SJCRH30 (cell line): ENCODE measurements around the gene GSTA4. TPM values are rescaled to one million over a fixed set of nuclear protein-coding genes. Genes with fewer than 3 reads are reported as not detected.
"Not testable (repeated sequence)": the region's sequence is repeated elsewhere in the genome, so short reads cannot be mapped to it uniquely, and the experiment has no call there.

Source experiments
- DNase-seq, 2 experiments: peaks; one replicate each; pipeline ENCODE4 v3.0.0-alpha.2; 2015 to 2020
- H3K27ac ChIP-seq: fragments of 250-450 bp; sonication (Bioruptor Pico); 2 replicates; pipeline ENCODE4 v1.5.1; 2020; ENCODE audit warnings: mild to moderate bottlenecking, moderate library complexity
- H3K27me3 ChIP-seq: fragments of 250-450 bp; sonication (Bioruptor Pico); 2 replicates; pipeline ENCODE4 v1.5.1; 2020; ENCODE audit warnings: mild to moderate bottlenecking, moderate library complexity
- H3K36me3 ChIP-seq: fragments of 250-450 bp; sonication (Bioruptor Pico); 2 replicates; pipeline ENCODE4 v1.5.1; 2020; ENCODE audit warnings: mild to moderate bottlenecking, moderate library complexity
- H3K4me1 ChIP-seq: fragments of 250-450 bp; sonication (Bioruptor Pico); 2 replicates; pipeline ENCODE4 v1.5.1; 2020; ENCODE audit warnings: mild to moderate bottlenecking, moderate library complexity
- H3K4me3 ChIP-seq: fragments of 250-450 bp; sonication (Bioruptor Pico); 2 replicates; pipeline ENCODE4 v1.5.1; 2020; ENCODE audit warnings: mild to moderate bottlenecking, moderate library complexity
- H3K9me3 ChIP-seq: fragments of 250-450 bp; sonication (Bioruptor Pico); replicated peaks from 2 replicates; pipeline ENCODE4 v1.5.1; 2020; ENCODE audit warnings: mild to moderate bottlenecking, moderate library complexity
- total RNA-seq: library from RNA; depleted of rRNA; stranded (reverse); fragments of >200 nt; shearing (Covaris generic); gene quantifications from 2 replicates; pipeline ENCODE4 v1.2.3, GENCODE V29; 2014; rRNA removed

Gene GSTA4, protein sequence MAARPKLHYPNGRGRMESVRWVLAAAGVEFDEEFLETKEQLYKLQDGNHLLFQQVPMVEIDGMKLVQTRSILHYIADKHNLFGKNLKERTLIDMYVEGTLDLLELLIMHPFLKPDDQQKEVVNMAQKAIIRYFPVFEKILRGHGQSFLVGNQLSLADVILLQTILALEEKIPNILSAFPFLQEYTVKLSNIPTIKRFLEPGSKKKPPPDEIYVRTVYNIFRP
- 28.9 and 29.7 TPM in 2 replicates for total RNA-seq

DNA sequence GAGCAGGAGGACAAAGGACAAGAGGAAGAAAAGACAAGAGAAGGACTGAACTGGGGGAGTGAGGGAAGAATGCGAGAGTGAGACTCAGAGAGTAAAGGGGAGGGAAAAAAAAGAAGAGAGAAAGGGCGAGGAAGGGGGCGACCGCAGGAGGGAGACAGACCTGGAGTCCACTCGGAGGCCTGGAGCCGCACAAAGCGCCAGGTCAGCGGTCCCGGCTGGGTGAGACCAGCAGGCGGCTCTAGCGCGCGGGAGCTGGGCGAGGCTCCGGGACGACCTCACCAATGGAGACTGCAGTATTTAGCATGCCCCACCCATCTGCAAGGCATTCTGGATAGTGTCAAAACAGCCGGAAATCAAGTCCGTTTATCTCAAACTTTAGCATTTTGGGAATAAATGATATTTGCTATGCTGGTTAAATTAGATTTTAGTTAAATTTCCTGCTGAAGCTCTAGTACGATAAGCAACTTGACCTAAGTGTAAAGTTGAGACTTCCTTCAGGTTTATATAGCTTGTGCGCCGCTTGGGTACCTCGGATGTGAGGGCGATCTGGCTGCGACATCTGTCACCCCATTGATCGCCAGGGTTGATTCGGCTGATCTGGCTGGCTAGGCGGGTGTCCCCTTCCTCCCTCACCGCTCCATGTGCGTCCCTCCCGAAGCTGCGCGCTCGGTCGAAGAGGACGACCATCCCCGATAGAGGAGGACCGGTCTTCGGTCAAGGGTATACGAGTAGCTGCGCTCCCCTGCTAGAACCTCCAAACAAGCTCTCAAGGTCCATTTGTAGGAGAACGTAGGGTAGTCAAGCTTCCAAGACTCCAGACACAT is at the start of gene GSTA4:
Gene GSTA4 (minus strand): TSS at position 196 of the 824 bp plus-strand sequence. CDS start 1,041 bp downstream, outside the sequence.
- peak within 1 kb of the TSS; percentile 93 for H3K27ac ChIP-seq
- H3K4me3 ChIP-seq, result peak within 1 kb of the TSS; percentile 72
- not testable (repeated sequence) for H3K36me3 ChIP-seq, H3K9me3 ChIP-seq, H3K4me1 ChIP-seq, H3K27me3 ChIP-seq
- DNase-seq, result peak; percentile 95

DNA sequence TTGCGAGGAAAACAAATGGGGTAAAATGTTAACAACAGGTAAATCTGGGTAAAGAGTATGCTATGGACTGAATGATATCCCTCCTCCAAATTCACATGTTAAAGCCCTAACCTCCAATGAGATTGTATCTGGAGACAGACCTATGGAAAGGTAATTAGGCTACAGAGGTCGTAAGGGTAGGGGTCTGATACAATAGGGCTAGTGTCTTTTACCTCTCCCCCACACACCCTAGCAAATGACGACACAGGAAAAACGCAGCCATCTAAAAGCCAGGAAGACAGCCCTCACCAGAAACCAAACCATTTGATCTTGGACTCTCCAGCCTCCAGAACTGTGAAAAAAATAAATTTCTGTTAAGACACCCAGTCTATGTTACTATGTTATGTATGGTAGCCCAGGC is 49.5 kb upstream of the GSTA4 start:
- no peaks in the 10 kb centered on the region for H3K36me3 ChIP-seq
- no peaks in the 10 kb centered on the region for H3K27me3 ChIP-seq
- H3K4me3 ChIP-seq, result no peak overlapping the region
- DNase-seq, result no peak
- H3K4me1 ChIP-seq, result peaks cover 28% of the 10 kb centered on the region
- H3K27ac ChIP-seq, result no peak overlapping the region
- no peaks in the 10 kb centered on the region for H3K9me3 ChIP-seq

DNA sequence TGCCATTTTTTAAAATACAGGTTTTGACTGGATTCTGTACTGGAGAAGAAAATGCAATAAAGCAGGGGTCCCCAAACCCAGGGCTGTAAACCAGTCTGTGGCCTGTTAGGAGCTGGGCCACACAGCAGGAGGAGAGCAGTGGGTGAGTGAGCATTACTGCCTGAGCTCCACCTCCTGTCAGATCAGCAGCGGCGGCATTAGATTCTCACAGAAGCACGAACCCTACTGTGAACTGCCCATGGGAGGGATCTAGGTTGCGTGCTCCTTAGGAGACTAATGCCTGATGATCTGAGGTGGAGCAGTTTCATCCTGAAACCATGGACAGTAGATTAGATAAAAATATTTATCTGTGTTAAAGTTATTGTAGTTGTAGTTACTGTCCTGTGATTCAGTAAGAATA is 49.0 kb upstream of the GSTA4 start:
- DNase-seq, result peak in 1 of 2 experiments; percentile 5
- no peak overlapping the region for H3K4me3 ChIP-seq
- no peaks in the 10 kb centered on the region for H3K36me3 ChIP-seq
- H3K9me3 ChIP-seq, result no peaks in the 10 kb centered on the region
- peak overlapping the region; percentile 71 for H3K27ac ChIP-seq
- peaks cover 27% of the 10 kb centered on the region for H3K4me1 ChIP-seq
- H3K27me3 ChIP-seq, result no peaks in the 10 kb centered on the region

DNA sequence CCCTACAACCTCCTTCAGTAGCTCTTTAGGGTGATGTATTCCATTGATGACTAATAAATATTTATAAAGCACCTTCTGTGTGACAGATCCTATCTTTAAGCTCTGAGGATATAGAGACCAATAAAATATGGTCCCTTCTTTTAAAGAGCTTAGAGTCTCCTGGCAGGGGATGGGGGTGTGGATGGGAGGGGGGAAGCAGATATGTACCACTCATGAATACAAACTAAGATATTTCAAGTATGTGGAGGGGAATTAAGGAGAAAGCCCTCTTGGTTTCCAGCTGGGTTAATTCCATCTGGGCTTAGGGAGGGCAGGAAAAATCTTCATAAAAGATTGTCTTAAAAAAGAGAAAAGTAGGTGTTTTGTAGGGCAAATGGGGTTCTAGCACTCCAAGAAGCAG is 48.5 kb upstream of the GSTA4 start:
- Histone ChIP-seq H3K36me3 (no peaks in the 10 kb centered on the region), H3K27me3 (no peaks in the 10 kb centered on the region), H3K4me3 (no peak overlapping the region), H3K27ac (peak overlapping the region; percentile 71), H3K4me1 (peaks cover 22% of the 10 kb centered on the region), H3K9me3 (no peaks in the 10 kb centered on the region)
- peak in 1 of 2 experiments; percentile 7 for DNase-seq

GRCh38 chr6:53042112-53042511 is 47.0 kb upstream of the GSTA4 start:
- peaks cover 16% of the 10 kb centered on the region for H3K4me1 ChIP-seq
- peak overlapping the region; percentile 7; the same call in 1 of the 2 replicates for H3K27ac ChIP-seq

GRCh38 chr6:53041356-53041755 is 46.3 kb upstream of the GSTA4 start:
- Histone ChIP-seq H3K27ac (no peak overlapping the region), H3K4me3 (no peak overlapping the region), H3K27me3 (no peaks in the 10 kb centered on the region), H3K36me3 (no peaks in the 10 kb centered on the region), H3K4me1 (peaks cover 16% of the 10 kb centered on the region), H3K9me3 (no peaks in the 10 kb centered on the region)
- DNase-seq, result no peak

More at GRCh38 chr6:53042112-53042511, 47.0 kb upstream of the GSTA4 start:
- Histone ChIP-seq H3K27me3 (no peaks in the 10 kb centered on the region), H3K4me3 (no peak overlapping the region), H3K36me3 (no peaks in the 10 kb centered on the region), H3K9me3 (no peaks in the 10 kb centered on the region)
- DNase-seq, result no peak

DNA sequence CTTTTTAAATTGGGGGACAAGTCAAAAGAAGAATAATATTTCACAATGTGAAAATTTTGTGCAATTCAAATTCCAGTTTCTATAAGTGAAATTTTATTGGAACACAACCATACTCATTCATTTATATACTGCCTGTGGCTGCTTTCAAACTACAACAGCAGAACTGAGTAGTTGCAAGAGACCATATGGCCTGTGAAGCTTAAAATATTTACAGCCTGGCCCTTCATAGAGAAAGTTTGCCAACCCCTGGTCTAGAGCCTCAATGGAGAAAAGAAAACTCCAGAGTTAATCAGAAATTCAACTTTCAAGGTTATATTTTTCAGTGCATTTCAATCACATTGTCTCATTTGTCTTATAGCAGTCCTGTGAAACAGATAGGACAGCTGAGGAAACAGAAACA is 43.5 kb upstream of the GSTA4 start:
- Histone ChIP-seq H3K4me3 (no peak overlapping the region), H3K9me3 (no peaks in the 10 kb centered on the region), H3K36me3 (no peaks in the 10 kb centered on the region), H3K27me3 (no peaks in the 10 kb centered on the region), H3K4me1 (peaks cover 7% of the 10 kb centered on the region; the same call in 1 of the 2 replicates), H3K27ac (no peak overlapping the region)
- no peak for DNase-seq

DNA sequence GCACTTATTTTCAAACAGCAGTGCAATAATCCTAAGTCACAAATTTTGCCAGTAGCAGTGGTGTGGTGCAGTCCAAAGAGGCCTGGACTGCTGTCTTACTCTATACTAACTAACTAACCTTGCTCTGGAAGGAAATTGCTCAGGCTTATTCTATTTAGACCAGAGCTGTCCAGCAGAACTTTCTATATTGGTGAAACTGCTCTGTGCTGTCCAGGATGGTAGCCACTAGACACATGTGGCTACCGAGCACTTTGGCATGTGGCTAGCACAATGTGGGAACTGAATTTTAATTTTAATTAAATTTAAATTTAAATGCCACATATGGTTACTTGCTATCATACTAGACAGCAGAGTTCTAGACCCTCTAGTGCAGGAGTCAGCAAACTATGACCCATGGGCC is 43.1 kb upstream of the GSTA4 start:
- Histone ChIP-seq H3K4me1 (peaks cover 5% of the 10 kb centered on the region; the same call in 1 of the 2 replicates), H3K9me3 (no peaks in the 10 kb centered on the region), H3K27me3 (no peaks in the 10 kb centered on the region), H3K27ac (no peak overlapping the region), H3K4me3 (no peak overlapping the region), H3K36me3 (no peaks in the 10 kb centered on the region)
- DNase-seq, result no peak

DNA sequence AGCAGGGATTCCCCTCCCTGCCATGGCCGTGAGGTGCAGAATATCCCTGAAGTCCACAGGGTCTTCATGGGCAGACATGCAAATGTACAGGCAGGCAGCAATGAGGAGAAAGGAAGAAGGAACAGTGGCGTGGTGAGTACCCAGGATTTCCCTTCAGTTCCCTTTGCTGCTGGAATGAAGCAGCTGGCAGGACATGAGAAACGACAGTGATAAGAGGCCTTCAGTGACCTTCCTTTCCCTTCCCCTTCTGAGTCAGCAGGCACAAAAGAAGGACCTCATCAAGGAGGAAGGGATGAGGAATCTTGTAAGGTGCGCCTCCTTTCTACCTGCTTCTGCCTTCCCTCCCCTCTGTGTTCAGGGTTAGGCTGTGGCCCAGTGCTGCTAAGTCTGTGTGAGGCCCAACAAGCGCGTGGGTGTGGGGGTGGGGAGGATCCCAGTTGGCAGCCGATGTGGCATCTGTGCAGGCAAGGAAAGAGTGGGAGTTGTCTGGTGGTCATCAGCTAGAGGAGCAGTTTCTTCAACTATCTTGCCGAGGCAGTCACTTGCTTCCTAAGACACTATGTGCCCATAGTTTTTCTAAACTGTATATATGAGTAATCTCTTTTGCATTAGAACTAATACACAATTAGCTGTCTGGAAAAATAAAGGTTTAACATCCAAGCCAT is 40.6 kb upstream of the GSTA4 start:
- no peak for DNase-seq
- no peaks in the 10 kb centered on the region for H3K4me1 ChIP-seq
- no peaks in the 10 kb centered on the region for H3K27me3 ChIP-seq
- H3K9me3 ChIP-seq, result no peaks in the 10 kb centered on the region
- H3K4me3 ChIP-seq, result no peak overlapping the region
- no peak overlapping the region for H3K27ac ChIP-seq
- H3K36me3 ChIP-seq, result no peaks in the 10 kb centered on the region; the same call in 1 of the 2 replicates

DNA sequence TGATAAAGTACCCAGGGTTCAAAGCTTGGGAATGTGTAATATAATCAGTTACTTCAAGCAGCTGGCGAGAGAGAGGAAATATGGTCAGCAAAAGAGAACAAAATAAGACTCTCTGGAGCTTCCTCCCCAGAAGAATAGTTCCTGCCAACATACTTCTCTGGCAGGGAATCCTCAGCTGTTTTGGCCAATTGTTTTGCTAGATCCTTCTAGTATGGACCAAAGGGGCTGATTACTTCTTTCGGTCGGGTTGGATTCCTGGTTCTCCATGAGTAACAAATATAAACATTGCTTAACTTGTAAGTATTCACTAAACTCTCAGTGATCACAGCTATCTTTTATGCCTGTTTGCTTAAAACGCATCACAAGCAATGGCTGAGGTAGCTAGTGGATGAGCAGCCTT is 38.7 kb upstream of the GSTA4 start:
- no peak for DNase-seq
- H3K4me1 ChIP-seq, result no peaks in the 10 kb centered on the region
- H3K4me3 ChIP-seq, result no peak overlapping the region
- no peaks in the 10 kb centered on the region; the same call in 1 of the 2 replicates for H3K36me3 ChIP-seq
- no peak overlapping the region for H3K27ac ChIP-seq
- no peaks in the 10 kb centered on the region for H3K27me3 ChIP-seq
- no peaks in the 10 kb centered on the region for H3K9me3 ChIP-seq

DNA sequence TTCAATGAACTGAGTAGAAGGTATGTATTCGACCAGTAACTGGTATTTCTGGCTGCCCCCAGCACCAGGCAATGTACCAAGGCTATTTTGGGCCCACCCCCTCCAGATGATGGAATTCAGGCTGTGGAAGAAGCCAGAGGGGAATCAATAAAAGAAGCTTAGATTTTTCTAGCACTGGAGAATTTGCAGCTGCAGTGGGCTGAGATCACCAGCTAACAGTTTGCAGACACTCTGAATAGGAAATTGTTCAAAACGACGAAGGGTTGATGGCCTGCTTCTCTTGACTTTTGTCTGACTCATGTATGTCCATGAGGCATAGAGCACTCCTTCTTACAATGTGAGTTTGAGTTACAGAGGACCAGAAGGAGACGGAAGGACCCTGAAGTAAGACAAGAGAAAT is 37.8 kb upstream of the GSTA4 start:
- Histone ChIP-seq H3K27me3 (no peaks in the 10 kb centered on the region), H3K27ac (no peak overlapping the region), H3K36me3 (no peaks in the 10 kb centered on the region; the same call in 1 of the 2 replicates), H3K4me3 (no peak overlapping the region), H3K9me3 (no peaks in the 10 kb centered on the region), H3K4me1 (no peaks in the 10 kb centered on the region)
- no peak for DNase-seq

DNA sequence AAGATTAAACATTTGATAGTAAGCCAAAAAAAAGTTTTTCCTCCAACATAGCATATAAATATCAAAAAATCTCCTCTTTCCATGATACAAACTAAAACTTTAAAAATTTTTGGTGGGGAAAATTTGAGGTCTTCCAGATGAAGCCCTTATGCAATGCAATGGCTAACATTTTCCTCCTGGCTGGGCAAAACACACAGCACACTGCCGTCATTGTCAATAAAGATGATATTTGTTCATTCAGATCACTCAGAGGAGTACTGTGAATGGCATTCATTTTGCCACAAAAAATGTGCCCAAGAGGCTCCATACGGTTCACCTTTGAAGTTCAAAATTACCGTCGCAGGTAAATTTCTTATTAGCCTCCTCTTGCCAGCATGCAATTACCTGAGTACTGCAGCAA is 36.2 kb upstream of the GSTA4 start:
- no peaks in the 10 kb centered on the region for H3K27me3 ChIP-seq
- no peaks in the 10 kb centered on the region; the same call in 1 of the 2 replicates for H3K36me3 ChIP-seq
- H3K4me3 ChIP-seq, result no peak overlapping the region
- no peaks in the 10 kb centered on the region for H3K9me3 ChIP-seq
- no peaks in the 10 kb centered on the region for H3K4me1 ChIP-seq
- H3K27ac ChIP-seq, result no peak overlapping the region
- DNase-seq, result no peak

DNA sequence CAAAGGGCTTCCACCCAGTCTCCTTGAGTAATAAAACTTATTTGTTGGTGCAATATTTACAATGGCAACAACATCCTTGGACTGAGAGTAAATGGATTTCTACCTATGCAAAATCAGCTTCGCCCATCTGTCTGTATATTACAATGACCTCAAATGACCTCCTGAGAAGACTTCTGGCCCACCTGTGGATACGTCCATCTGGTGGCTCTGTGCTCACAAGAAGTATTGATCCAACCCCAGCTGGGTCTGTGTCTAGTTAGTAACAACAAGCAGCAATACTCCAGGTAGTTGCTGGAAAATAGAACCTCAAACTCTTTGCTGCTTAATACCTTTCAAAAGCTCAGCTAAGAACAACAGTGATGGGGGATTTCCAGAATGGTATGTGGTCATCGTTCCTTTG is 34.7 kb upstream of the GSTA4 start:
- Histone ChIP-seq H3K36me3 (no peaks in the 10 kb centered on the region; the same call in 1 of the 2 replicates), H3K4me1 (no peaks in the 10 kb centered on the region), H3K27ac (no peak overlapping the region), H3K27me3 (no peaks in the 10 kb centered on the region), H3K4me3 (no peak overlapping the region), H3K9me3 (no peaks in the 10 kb centered on the region)
- DNase-seq, result no peak

DNA sequence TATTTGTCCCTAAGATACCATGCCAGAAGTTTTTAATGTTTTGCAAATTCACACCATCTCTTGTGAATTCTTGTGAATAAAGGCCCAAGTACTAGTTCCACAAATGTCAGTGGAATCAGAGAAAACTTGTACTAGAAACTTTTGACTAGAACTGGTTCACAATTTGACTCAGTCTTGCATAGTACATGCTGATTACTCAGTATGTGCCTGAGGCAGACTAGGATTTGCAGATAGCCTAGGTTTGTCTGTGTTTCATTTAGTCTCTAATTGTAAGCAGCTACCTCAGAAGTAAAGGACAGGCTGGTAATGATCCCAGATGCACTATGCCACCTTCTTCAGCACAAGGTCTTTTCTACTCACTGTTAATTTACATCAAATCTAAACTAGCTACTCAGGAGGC is 34.2 kb upstream of the GSTA4 start:
- Histone ChIP-seq H3K9me3 (no peaks in the 10 kb centered on the region), H3K4me1 (no peaks in the 10 kb centered on the region), H3K27me3 (no peaks in the 10 kb centered on the region), H3K27ac (no peak overlapping the region), H3K36me3 (no peaks in the 10 kb centered on the region; the same call in 1 of the 2 replicates), H3K4me3 (no peak overlapping the region)
- no peak for DNase-seq

DNA sequence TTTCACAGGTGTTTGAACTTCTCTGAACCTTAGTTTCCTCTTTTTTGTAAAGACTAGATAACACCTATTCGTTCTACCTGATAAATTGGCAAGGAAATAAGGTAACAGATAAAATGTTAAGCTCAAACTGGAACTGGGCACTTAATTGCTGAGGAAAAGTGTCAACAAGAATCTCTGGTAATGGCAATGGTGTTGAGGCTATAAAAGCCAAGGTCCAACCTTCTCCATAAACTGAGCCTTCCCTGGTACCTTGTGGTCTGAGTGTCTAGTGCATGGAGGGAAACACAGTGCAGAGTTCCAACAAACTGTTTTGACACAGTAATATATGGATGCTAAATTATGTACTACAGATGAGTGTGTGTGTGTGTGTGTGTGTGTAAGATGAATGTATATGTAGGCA is 33.4 kb upstream of the GSTA4 start:
- no peaks in the 10 kb centered on the region for H3K9me3 ChIP-seq
- no peak for DNase-seq
- H3K4me1 ChIP-seq, result no peaks in the 10 kb centered on the region
- no peak overlapping the region for H3K4me3 ChIP-seq
- H3K27ac ChIP-seq, result no peak overlapping the region
- no peaks in the 10 kb centered on the region for H3K27me3 ChIP-seq
- no peaks in the 10 kb centered on the region; the same call in 1 of the 2 replicates for H3K36me3 ChIP-seq
